Measurements from ENCODE around the gene ZNG1E. TPM values are rescaled to one million over a fixed set of nuclear protein-coding genes. Genes with fewer than 3 reads are reported as not detected.
"Not testable (repeated sequence)": the region's sequence is repeated elsewhere in the genome, so short reads cannot be mapped to it uniquely, and the experiment has no call there.

Gene ZNG1E
- total RNA-seq, 1 experiment from 2014 or later = 42.3 TPM

- POLR2A ChIA-PET (ENCODE audit: unreplicated experiment) = not testable (repeated sequence)
These were observed 61.4 kb downstream of the ZNG1E start, which contains the start of gene FOXD4L4 for GRCh38 chr9:65737096-65737564. TSS of gene FOXD4L4 (plus strand) at chr9:65737146. CDS start at chr9:65737146, 0 bp downstream.

GRCh38 chr9:65738133-65738532 lies 62.4 kb downstream of the ZNG1E start:
- H2AFZ ChIP-seq (ENCODE audit: low read length); H4K20me1 ChIP-seq (ENCODE audit: low read length); BruUV-seq (replicated peaks); POLR2A ChIA-PET (ENCODE audit: unreplicated experiment); H3K9ac ChIP-seq (ENCODE audit: low read length); CTCF ChIA-PET; H3K36me3 ChIP-seq (ENCODE audit: low read depth, low read length); H3K79me2 ChIP-seq (ENCODE audit: low read length); DNase-seq; H3K4me1 ChIP-seq (ENCODE audit: insufficient read depth, low read length); H3K4me2 ChIP-seq (ENCODE audit: low read length); H3F3A ChIP-seq (ENCODE audit: low read length, unreplicated experiment); H3K9me2 ChIP-seq (replicated peaks; ENCODE audit: low read length); intact Hi-C loops (cut with micrococcal nuclease); H3K27ac ChIP-seq (ENCODE audit: low read length); H3K4me3 ChIP-seq (ENCODE audit: low read length); H3K27me3 ChIP-seq (ENCODE audit: low read length); H3K9me3 ChIP-seq (ENCODE audit: low read length); ATAC-seq: not testable (repeated sequence)

More at GRCh38 chr9:65737096-65737564, 61.4 kb downstream of the ZNG1E start, which contains the start of gene FOXD4L4:
- H3K9ac ChIP-seq (ENCODE audit: low read length); H3K4me3 ChIP-seq (ENCODE audit: low read length); DNase-seq; H3F3A ChIP-seq (ENCODE audit: low read length, unreplicated experiment); H3K4me2 ChIP-seq (ENCODE audit: low read length); H3K9me3 ChIP-seq (ENCODE audit: low read length); H2AFZ ChIP-seq (ENCODE audit: low read length); H3K27me3 ChIP-seq (ENCODE audit: low read length); H3K36me3 ChIP-seq (ENCODE audit: low read depth, low read length); H3K4me1 ChIP-seq (ENCODE audit: insufficient read depth, low read length); BruUV-seq (replicated peaks); H3K27ac ChIP-seq (ENCODE audit: low read length); H3K9me2 ChIP-seq (replicated peaks; ENCODE audit: low read length); H3K79me2 ChIP-seq (ENCODE audit: low read length); ATAC-seq; H4K20me1 ChIP-seq (ENCODE audit: low read length); CTCF ChIA-PET; intact Hi-C loops (cut with micrococcal nuclease): not testable (repeated sequence)

Other genes starting within 250 kb of the ZNG1E start
- gene FOXD4L4, start 61.2 kb downstream of the ZNG1E start, total RNA-seq (2014; rRNA removed) = not detected in 2 replicates

Measured in PC-3 (cell line).